ENCODE measurements around the gene WWP2.
"Not testable (repeated sequence)": the region's sequence is repeated elsewhere in the genome, so short reads cannot be mapped to it uniquely, and the experiment has no call there.

WWP2 gene

GRCh38 chr16:69781118-69781517 lies 19.0 kb downstream of the WWP2 start:
- ChIA-PET CTCF (no interaction called here), POLR2A (interaction anchor here (1.5 kb wide), 1 partner anchor 19 kb away, joined by 3 read pairs; the partner anchor contains the start of gene WWP2)
- no peak for DNase-seq (ENCODE audit: extremely low spot score)
- no peak for TF ChIP-seq SUZ12 (IDR thresholded peaks at IDR 0.05)
- no peak for TF ChIP-seq ELF4 (IDR thresholded peaks at IDR 0.05)
- TF ChIP-seq HDGF (IDR thresholded peaks at IDR 0.05; ENCODE audit: borderline replicate concordance), result no peak
- no peak for TF ChIP-seq ZNF384 (IDR thresholded peaks at IDR 0.05)
- TF ChIP-seq SP1 (IDR thresholded peaks at IDR 0.05), result no peak
- TF ChIP-seq BHLHE40 (IDR thresholded peaks at IDR 0.05; ENCODE audit: borderline replicate concordance), result no peak
- no peak for TF ChIP-seq FOXK2 (IDR thresholded peaks at IDR 0.05)
- no peak for TF ChIP-seq L3MBTL2 (conservative IDR thresholded peaks at IDR 0.05)
- no peak for TF ChIP-seq FOXA1 (IDR thresholded peaks at IDR 0.05)
- TF ChIP-seq NFRKB (IDR thresholded peaks at IDR 0.05), result no peak
- TF ChIP-seq TARDBP (IDR thresholded peaks at IDR 0.05), result no peak
- TF ChIP-seq CTBP1 (IDR thresholded peaks at IDR 0.05; ENCODE audit: borderline replicate concordance), result no peak
- no peak for TF ChIP-seq FOXM1 (IDR thresholded peaks at IDR 0.05; ENCODE audit: borderline replicate concordance)
- no peak for TF ChIP-seq LEF1 (IDR thresholded peaks at IDR 0.05; ENCODE audit: borderline replicate concordance)

GRCh38 chr16:69784586-69784985 lies 22.5 kb downstream of the WWP2 start:
- ChIA-PET CTCF (no interaction called here), POLR2A (no interaction called here)
- TF ChIP-seq CTBP1 (IDR thresholded peaks at IDR 0.05; ENCODE audit: borderline replicate concordance), result no peak
- TF ChIP-seq TARDBP (IDR thresholded peaks at IDR 0.05), result no peak
- TF ChIP-seq L3MBTL2 (conservative IDR thresholded peaks at IDR 0.05), result no peak
- no peak for TF ChIP-seq FOXK2 (IDR thresholded peaks at IDR 0.05)

GRCh38 chr16:69787883-69788282 lies 25.8 kb downstream of the WWP2 start:
- TF ChIP-seq ZNF384 (IDR thresholded peaks at IDR 0.05) (no peak), LEF1 (IDR thresholded peaks at IDR 0.05; ENCODE audit: borderline replicate concordance) (no peak), L3MBTL2 (conservative IDR thresholded peaks at IDR 0.05) (no peak), TARDBP (IDR thresholded peaks at IDR 0.05) (no peak), HDGF (IDR thresholded peaks at IDR 0.05; ENCODE audit: borderline replicate concordance) (no peak), ELF4 (IDR thresholded peaks at IDR 0.05) (no peak), SUZ12 (IDR thresholded peaks at IDR 0.05) (no peak), SP1 (IDR thresholded peaks at IDR 0.05) (no peak), PKNOX1 (IDR thresholded peaks at IDR 0.05) (no peak), CTBP1 (IDR thresholded peaks at IDR 0.05; ENCODE audit: borderline replicate concordance) (no peak), FOXA1 (IDR thresholded peaks at IDR 0.05) (no peak), BHLHE40 (IDR thresholded peaks at IDR 0.05; ENCODE audit: borderline replicate concordance) (no peak), FOXM1 (IDR thresholded peaks at IDR 0.05; ENCODE audit: borderline replicate concordance) (no peak), ARNT (IDR thresholded peaks at IDR 0.05) (no peak)
- CTCF ChIA-PET, result no interaction called here
- POLR2A ChIA-PET, result no interaction called here
- DNase-seq (ENCODE audit: extremely low spot score), result no peak

More at GRCh38 chr16:69784586-69784985, 22.5 kb downstream of the WWP2 start:
- no peak for DNase-seq (ENCODE audit: extremely low spot score)

GRCh38 chr16:69791391-69791847 lies 29.3 kb downstream of the WWP2 start:
- CTCF ChIA-PET, result interaction anchor here (1.4 kb wide), 1 partner anchor 139 kb away, joined by 5 read pairs; no protein-coding TSS in a partner anchor
- POLR2A ChIA-PET; DNase-seq (ENCODE audit: extremely low spot score): not testable (repeated sequence)

- CTCF ChIA-PET, result no interaction called here
- DNase-seq (ENCODE audit: extremely low spot score), result no peak
- TF ChIP-seq FOXM1 (IDR thresholded peaks at IDR 0.05; ENCODE audit: borderline replicate concordance), result no peak
- no peak for TF ChIP-seq TARDBP (IDR thresholded peaks at IDR 0.05)
- TF ChIP-seq NFRKB (IDR thresholded peaks at IDR 0.05), result no peak
- TF ChIP-seq PKNOX1 (IDR thresholded peaks at IDR 0.05), result no peak
- no peak for TF ChIP-seq SUZ12 (IDR thresholded peaks at IDR 0.05)
- TF ChIP-seq BHLHE40 (IDR thresholded peaks at IDR 0.05; ENCODE audit: borderline replicate concordance), result no peak
- POLR2A ChIA-PET, result no interaction called here
Observed at GRCh38 chr16:69793526-69793925, 31.4 kb downstream of the WWP2 start.

GRCh38 chr16:69794486-69794885 lies 32.4 kb downstream of the WWP2 start:
- CTCF ChIA-PET, result interaction anchor here (1.2 kb wide), 1 partner anchor 136 kb away, joined by 7 read pairs; no protein-coding TSS in a partner anchor
- TF ChIP-seq HDGF (IDR thresholded peaks at IDR 0.05; ENCODE audit: borderline replicate concordance) (no peak), ZNF384 (IDR thresholded peaks at IDR 0.05) (no peak), PKNOX1 (IDR thresholded peaks at IDR 0.05) (no peak), ELF4 (IDR thresholded peaks at IDR 0.05) (no peak), SP1 (IDR thresholded peaks at IDR 0.05) (no peak), BHLHE40 (IDR thresholded peaks at IDR 0.05; ENCODE audit: borderline replicate concordance) (no peak), FOXM1 (IDR thresholded peaks at IDR 0.05; ENCODE audit: borderline replicate concordance) (no peak), LEF1 (IDR thresholded peaks at IDR 0.05; ENCODE audit: borderline replicate concordance) (no peak), L3MBTL2 (conservative IDR thresholded peaks at IDR 0.05) (no peak), NFRKB (IDR thresholded peaks at IDR 0.05) (no peak), FOXA1 (IDR thresholded peaks at IDR 0.05) (no peak), TARDBP (IDR thresholded peaks at IDR 0.05) (no peak), ARNT (IDR thresholded peaks at IDR 0.05) (no peak), SUZ12 (IDR thresholded peaks at IDR 0.05) (no peak)
- POLR2A ChIA-PET, result no interaction called here
- DNase-seq (ENCODE audit: extremely low spot score), result no peak

All from HEK293T (cell line).